Gastrocnemius medialis (tissue), 4 donors: ENCODE data around the gene CHST11. TPM values are rescaled to one million over a fixed set of nuclear protein-coding genes. Genes with fewer than 3 reads are reported as not detected.

Source experiments
- ATAC-seq, 2 donors: fragments of 150-250 bp; one replicate each; pipeline ENCODE4 v1.9.1; 2016
- DNase-seq, 2 donors: peaks; one replicate each; pipeline ENCODE4 v3.0.0-alpha.2; 2019
- H3K27ac ChIP-seq, 4 donors: fragments of 200-600 bp; sonication (generic); 1 replicate in 1 of 4; 2 replicates in 3 of 4; pipeline ENCODE4 v1.5.1; 2016 to 2018; ENCODE audit warnings: mild to moderate bottlenecking in 2 of 4, moderate library complexity in 1 of 4
- H3K27me3 ChIP-seq, 3 donors: fragments of 200-600 bp; sonication (generic) in 2 of 3; 1 replicate in 1 of 3; 2 replicates in 2 of 3; pipeline versions ENCODE4 v1.5.1 to v1.6.0; 2016 to 2019; ENCODE audit warnings: mild to moderate bottlenecking in 1 of 3, moderate library complexity in 1 of 3
- H3K36me3 ChIP-seq, 2 donors: fragments of 200-600 bp; sonication (generic) in 1 of 2; one replicate each; pipeline ENCODE4 v1.5.1; 2017 to 2018
- H3K4me1 ChIP-seq, 2 donors: fragments of 200-600 bp; sonication (generic) in 1 of 2; one replicate each; pipeline ENCODE4 v1.5.1; 2016 to 2017; ENCODE audit warnings: mild to moderate bottlenecking in 2 of 2
- H3K4me3 ChIP-seq, 4 donors: fragments of 200-600 bp; sonication (generic) in 3 of 4; 1 replicate in 1 of 4; 2 replicates in 3 of 4; pipeline ENCODE4 v1.5.1; 2016 to 2019; ENCODE audit warnings: mild to moderate bottlenecking in 2 of 4
- H3K9me3 ChIP-seq, 3 donors: fragments of 200-600 bp; sonication (generic) in 2 of 3; 1 replicate in 1 of 3; 2 replicates in 2 of 3; pipeline ENCODE4 v1.5.1; 2016 to 2019
- POLR2A ChIP-seq, 2 donors: fragments of 450-650 bp; IDR thresholded peaks; one replicate each; pipeline ENCODE4 v1.6.1; 2017; ENCODE audit warnings: antibody characterized with exemption in 2 of 2, mild to moderate bottlenecking in 2 of 2, moderate library complexity in 2 of 2
- in situ Hi-C, 4 donors: fragments of 200-750 bp; cut with MboI; loops; one replicate each; pipeline versions ENCODE4 v1.15.0 to v1.8.0; 2017; ENCODE audit warnings: low sequenced_read_pairs in 4 of 4
- intact Hi-C: fragments of 100-400 bp; cut with DNase I; formaldehyde crosslinking; loops from one replicate; pipeline ENCODE4 v1.15.1; 2023; ENCODE audit warnings: low total_unique reads
- total RNA-seq, 4 donors: library from RNA; depleted of rRNA; stranded (reverse); fragments of >200 nt; gene quantifications; one replicate each; pipeline versions ENCODE4 v1.1.0 to v1.2.3, GENCODE V29; 2016
- TF ChIP-seq, protein P1 (sequence below), 5 experiments: fragments of 450-650 bp in 3 of 5; fragments of 200-600 bp in 2 of 5; sonication (generic) in 2 of 5; IDR thresholded peaks in 4 of 5; conservative IDR thresholded peaks in 1 of 5; 1 replicate in 4 of 5; 2 replicates in 1 of 5; pipeline ENCODE4 v1.5.1; 2016 to 2019; ENCODE audit warnings: antibody characterized with exemption in 5 of 5, mild to moderate bottlenecking in 3 of 5, moderate library complexity in 3 of 5

CHST11 gene
- total RNA-seq, 4 donors from 2014 or later, result 0.17 to 2.1 (median 1.4) TPM

DNA sequence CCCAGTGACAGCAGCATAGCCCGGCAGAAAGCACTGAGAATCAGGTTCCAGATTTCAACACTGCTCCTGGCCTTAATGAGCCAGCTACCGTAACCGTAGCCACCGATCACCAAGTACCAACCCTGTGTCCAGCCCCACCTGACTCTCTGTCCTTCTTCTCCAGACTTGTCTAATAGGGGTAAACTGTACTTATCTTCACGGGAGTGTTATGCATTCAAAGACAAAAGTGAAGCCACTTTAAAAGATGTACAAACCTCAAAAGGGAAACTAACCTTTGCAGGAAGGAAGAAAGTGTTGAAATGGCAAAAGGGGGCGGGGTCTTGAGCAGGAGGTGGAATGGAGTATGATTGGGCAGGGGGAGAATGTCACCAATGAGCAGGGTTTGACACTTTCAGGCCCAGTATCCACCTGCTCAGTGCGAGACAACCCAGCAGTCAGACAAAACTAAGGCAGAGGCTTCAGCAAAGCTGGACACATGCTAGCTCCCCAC, 226.1 kb downstream of the CHST11 start:
- peak; percentile 67 to 70 for ATAC-seq
- H3K27ac ChIP-seq, result no peak overlapping the region
- intact Hi-C loops, result no loop called here

DNA sequence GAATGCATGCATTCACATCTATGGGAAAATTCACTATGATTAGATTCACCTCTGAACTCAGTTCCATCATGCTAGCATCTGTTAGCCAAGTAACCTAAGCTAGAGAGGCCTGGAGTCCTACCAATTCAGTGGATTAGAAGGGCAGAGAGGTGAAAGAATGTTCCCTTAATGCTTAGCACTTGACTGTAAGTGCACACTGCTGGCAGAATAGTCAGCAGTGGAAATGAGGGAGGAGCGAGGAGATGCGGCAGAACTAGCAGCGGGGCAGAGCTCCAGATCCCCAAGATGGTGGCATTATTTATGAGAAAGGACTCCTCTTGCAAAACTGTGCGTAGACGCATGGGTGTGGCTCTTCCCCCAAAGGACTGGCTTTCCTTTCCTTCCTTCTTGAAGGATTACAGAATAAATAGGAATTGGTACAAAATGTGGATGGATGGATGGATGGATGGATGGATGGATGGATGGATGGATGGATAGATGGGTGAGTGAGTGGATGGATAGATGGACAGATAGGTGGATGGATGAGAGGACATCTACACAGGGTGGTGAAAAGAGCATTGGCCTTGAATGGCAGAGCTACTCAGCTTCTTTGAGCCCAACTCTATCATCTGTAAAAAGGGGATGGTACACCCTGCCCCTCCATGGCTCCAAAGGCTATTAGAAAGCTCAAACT, 227.2 kb downstream of the CHST11 start:
- no peak overlapping the region for H3K27ac ChIP-seq
- in situ Hi-C loops (no loop called here), intact Hi-C loops (no loop called here)
- no peaks in the 10 kb centered on the region for H3K9me3 ChIP-seq
- H3K4me3 ChIP-seq, result no peak overlapping the region
- DNase-seq, result no peak
- no peaks in the 10 kb centered on the region for H3K36me3 ChIP-seq
- no peaks in the 10 kb centered on the region for H3K27me3 ChIP-seq
- no peaks in the 10 kb centered on the region for H3K4me1 ChIP-seq
- no peak for ATAC-seq
- no peak for TF ChIP-seq POLR2A (IDR thresholded peaks at IDR 0.05)
- TF ChIP-seq, protein P1, sequence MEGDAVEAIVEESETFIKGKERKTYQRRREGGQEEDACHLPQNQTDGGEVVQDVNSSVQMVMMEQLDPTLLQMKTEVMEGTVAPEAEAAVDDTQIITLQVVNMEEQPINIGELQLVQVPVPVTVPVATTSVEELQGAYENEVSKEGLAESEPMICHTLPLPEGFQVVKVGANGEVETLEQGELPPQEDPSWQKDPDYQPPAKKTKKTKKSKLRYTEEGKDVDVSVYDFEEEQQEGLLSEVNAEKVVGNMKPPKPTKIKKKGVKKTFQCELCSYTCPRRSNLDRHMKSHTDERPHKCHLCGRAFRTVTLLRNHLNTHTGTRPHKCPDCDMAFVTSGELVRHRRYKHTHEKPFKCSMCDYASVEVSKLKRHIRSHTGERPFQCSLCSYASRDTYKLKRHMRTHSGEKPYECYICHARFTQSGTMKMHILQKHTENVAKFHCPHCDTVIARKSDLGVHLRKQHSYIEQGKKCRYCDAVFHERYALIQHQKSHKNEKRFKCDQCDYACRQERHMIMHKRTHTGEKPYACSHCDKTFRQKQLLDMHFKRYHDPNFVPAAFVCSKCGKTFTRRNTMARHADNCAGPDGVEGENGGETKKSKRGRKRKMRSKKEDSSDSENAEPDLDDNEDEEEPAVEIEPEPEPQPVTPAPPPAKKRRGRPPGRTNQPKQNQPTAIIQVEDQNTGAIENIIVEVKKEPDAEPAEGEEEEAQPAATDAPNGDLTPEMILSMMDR (IDR thresholded peaks at IDR 0.05 in 4 of 5, conservative IDR thresholded peaks at IDR 0.05 in 1 of 5), result no peak

More for the DNA sequence above, 226.1 kb downstream of the CHST11 start:
- DNase-seq, result no peak
- no peaks in the 10 kb centered on the region for H3K36me3 ChIP-seq
- H3K27me3 ChIP-seq, result no peaks in the 10 kb centered on the region
- no peak overlapping the region for H3K4me3 ChIP-seq
- TF ChIP-seq, protein P1 (IDR thresholded peaks at IDR 0.05 in 4 of 5, conservative IDR thresholded peaks at IDR 0.05 in 1 of 5), result no peak
- no peaks in the 10 kb centered on the region for H3K9me3 ChIP-seq
- in situ Hi-C loops, result no loop called here
- no peaks in the 10 kb centered on the region for H3K4me1 ChIP-seq

DNA sequence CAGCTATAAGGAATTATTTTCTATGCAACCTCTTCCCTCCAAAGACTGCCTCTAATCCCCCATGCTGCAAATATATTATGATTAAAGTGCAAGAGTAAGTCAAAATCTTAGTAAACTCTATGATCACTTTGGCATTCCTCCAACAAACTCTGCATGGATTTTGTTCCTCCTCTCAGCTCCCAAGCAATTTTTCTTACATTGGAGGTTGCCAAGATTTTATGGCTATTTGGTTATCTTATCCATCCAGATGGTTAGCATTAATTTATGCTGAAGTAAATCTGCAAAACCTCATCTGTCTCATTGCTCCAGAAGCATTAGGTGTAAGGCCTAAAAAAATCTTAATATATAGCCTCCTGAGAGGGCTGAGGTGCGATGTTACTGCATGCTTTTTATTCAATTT, 228.1 kb downstream of the CHST11 start:
- Histone ChIP-seq H3K27me3 (no peaks in the 10 kb centered on the region), H3K27ac (no peak overlapping the region), H3K9me3 (no peaks in the 10 kb centered on the region), H3K4me3 (no peak overlapping the region), H3K4me1 (no peaks in the 10 kb centered on the region), H3K36me3 (no peaks in the 10 kb centered on the region)
- DNase-seq (no peak), ATAC-seq (no peak)
- in situ Hi-C loops, result no loop called here
- intact Hi-C loops, result no loop called here
- TF ChIP-seq POLR2A (IDR thresholded peaks at IDR 0.05), result no peak
- TF ChIP-seq, protein P1 (IDR thresholded peaks at IDR 0.05 in 4 of 5, conservative IDR thresholded peaks at IDR 0.05 in 1 of 5), result no peak

DNA sequence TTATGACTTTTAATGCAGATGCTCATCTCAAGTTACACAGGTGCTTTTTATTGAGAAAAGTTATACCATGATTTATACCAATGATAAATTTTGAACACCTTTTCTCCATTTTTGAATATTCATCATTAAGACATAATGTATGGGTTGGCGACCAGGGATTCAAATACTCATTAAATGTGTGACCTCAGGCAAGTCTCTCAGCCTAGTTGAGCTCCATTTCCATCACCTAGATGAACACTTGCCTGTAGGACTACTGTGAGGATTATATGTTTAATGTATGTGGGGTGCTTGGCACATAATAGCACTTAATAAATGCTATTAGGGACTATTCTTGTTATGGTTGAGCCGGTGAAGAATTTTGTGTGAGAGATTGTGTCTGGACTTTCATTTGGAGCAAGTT, 228.6 kb downstream of the CHST11 start:
- TF ChIP-seq POLR2A (IDR thresholded peaks at IDR 0.05), result no peak
- TF ChIP-seq, protein P1 (IDR thresholded peaks at IDR 0.05 in 4 of 5, conservative IDR thresholded peaks at IDR 0.05 in 1 of 5), result no peak
- H3K27ac ChIP-seq, result no peak overlapping the region
- H3K36me3 ChIP-seq, result no peaks in the 10 kb centered on the region
- in situ Hi-C loops, result no loop called here
- DNase-seq (no peak), ATAC-seq (no peak)
- no peaks in the 10 kb centered on the region for H3K4me1 ChIP-seq
- no peak overlapping the region for H3K4me3 ChIP-seq
- intact Hi-C loops, result no loop called here
- H3K27me3 ChIP-seq, result no peaks in the 10 kb centered on the region
- H3K9me3 ChIP-seq, result no peaks in the 10 kb centered on the region

DNA sequence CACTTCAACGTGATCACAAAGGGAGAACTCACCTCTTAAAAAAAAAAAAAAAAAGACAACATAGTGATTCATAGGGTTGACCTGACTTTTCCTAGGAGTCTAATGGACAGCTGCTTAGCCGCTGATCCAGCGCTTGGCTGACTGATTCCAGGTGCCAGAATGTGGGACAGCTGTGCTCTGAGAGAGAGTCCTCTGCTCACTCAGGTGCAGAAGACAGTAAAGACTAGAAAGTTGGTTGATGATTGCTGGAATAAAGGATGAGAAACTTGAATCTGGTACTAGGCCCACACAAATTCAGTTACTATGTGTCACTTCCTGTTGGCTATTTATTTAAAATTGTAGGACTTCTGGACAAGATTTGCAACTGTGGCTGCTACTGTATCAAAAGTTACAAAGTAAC, 229.4 kb downstream of the CHST11 start:
- H3K27me3 ChIP-seq, result no peaks in the 10 kb centered on the region
- H3K4me1 ChIP-seq, result no peaks in the 10 kb centered on the region
- H3K36me3 ChIP-seq, result no peaks in the 10 kb centered on the region
- no peak overlapping the region for H3K4me3 ChIP-seq
- TF ChIP-seq, protein P1 (IDR thresholded peaks at IDR 0.05 in 4 of 5, conservative IDR thresholded peaks at IDR 0.05 in 1 of 5), result no peak
- TF ChIP-seq POLR2A (IDR thresholded peaks at IDR 0.05), result no peak
- DNase-seq, result no peak
- no peaks in the 10 kb centered on the region for H3K9me3 ChIP-seq
- in situ Hi-C loops (no loop called here), intact Hi-C loops (no loop called here)
- no peak for ATAC-seq
- no peak overlapping the region for H3K27ac ChIP-seq
